ENCODE data around the gene OLFM3. TPM values are rescaled to one million over a fixed set of nuclear protein-coding genes. Genes with fewer than 3 reads are reported as not detected.

The OLFM3 gene
- polyA plus RNA-seq, 1 of the 3 experiments (the other 2 are of a cell fraction), result not detected

- no peak overlapping the region for H3K4me3 ChIP-seq (ENCODE audit: low read depth in 2 of 2, low read length in 1 of 2)
- no peaks in the 10 kb centered on the region for H3F3A ChIP-seq (replicated peaks; ENCODE audit: insufficient read depth)
- H3K9ac ChIP-seq, result no peak overlapping the region
- no peak for DNase-seq
- H3K4me2 ChIP-seq, result no peak overlapping the region
- ChIA-PET CTCF (interaction anchor here (0.9 to 1.5 kb wide), 2 partner anchors 10 to 12 kb away, joined by 3 read pairs; no protein-coding TSS in a partner anchor), POLR2A (no interaction called here)
- no peaks in the 10 kb centered on the region for H4K20me1 ChIP-seq (ENCODE audit: insufficient read depth)
- H2AFZ ChIP-seq (ENCODE audit: low read depth), result no peak overlapping the region
- no peaks in the 10 kb centered on the region for H3K4me1 ChIP-seq (ENCODE audit: control insufficient read depth in 1 of 2, insufficient read depth in 2 of 2, low read depth in 1 of 2, low read length in 1 of 2)
- no peaks in the 10 kb centered on the region for H3K79me2 ChIP-seq (ENCODE audit: insufficient read depth)
- no peak for TF ChIP-seq IRF3 (IDR thresholded peaks at IDR 0.05; ENCODE audit: low read depth, low read length)
- no peak for TF ChIP-seq RCOR1 (IDR thresholded peaks at IDR 0.05; ENCODE audit: low read length)
- TF ChIP-seq MEF2A (IDR thresholded peaks at IDR 0.05; ENCODE audit: borderline replicate concordance, low read depth), result no peak
- no peak for TF ChIP-seq FOXJ3 (CRISPR knock-in tag; IDR thresholded peaks at IDR 0.05)
- no peak for TF ChIP-seq SIN3A (IDR thresholded peaks at IDR 0.05; ENCODE audit: borderline replicate concordance, low read depth, low read length)
- no peak for TF ChIP-seq TCF12 (IDR thresholded peaks at IDR 0.05)
- no peak for TF ChIP-seq GATA2 (CRISPR knock-in tag; IDR thresholded peaks at IDR 0.05)
- no peak for TF ChIP-seq NRF1 (IDR thresholded peaks at IDR 0.05; ENCODE audit: low read depth, low read length)
- no peaks in the 10 kb centered on the region for H3K36me3 ChIP-seq (replicated peaks in 1 of 2; ENCODE audit: control insufficient read depth in 1 of 2, insufficient read depth in 2 of 2, low read length in 1 of 2)
- no peaks in the 10 kb centered on the region for H3K9me3 ChIP-seq
- H3K27me3 ChIP-seq (ENCODE audit: insufficient read depth), result no peaks in the 10 kb centered on the region
- H3K9me2 ChIP-seq, result no peaks in the 10 kb centered on the region
- no peak overlapping the region for H3K27ac ChIP-seq (ENCODE audit: low read depth in 2 of 2, low read length in 1 of 2)
- whole genome bisulfite sequencing (ENCODE audit: low lambda C conversion rate), result 78% methylated on average over 1 of the region's 1 CpG
Observed at GRCh38 chr1:101859941-101860340, 136.8 kb downstream of the OLFM3 start.

- TF ChIP-seq TAF1 (IDR thresholded peaks at IDR 0.05; ENCODE audit: borderline replicate concordance, low read depth, low read length) (no peak), TCF12 (IDR thresholded peaks at IDR 0.05) (no peak), MXI1 (IDR thresholded peaks at IDR 0.05; ENCODE audit: low read depth, low read length) (no peak), MEF2A (IDR thresholded peaks at IDR 0.05; ENCODE audit: borderline replicate concordance, low read depth) (no peak), TEAD4 (IDR thresholded peaks at IDR 0.05; ENCODE audit: borderline replicate concordance, insufficient read depth) (no peak), RCOR1 (IDR thresholded peaks at IDR 0.05; ENCODE audit: low read length) (no peak), EP300 (IDR thresholded peaks at IDR 0.05; ENCODE audit: borderline replicate concordance in 1 of 2, low read depth in 1 of 2, low read length in 1 of 2) (no peak), NRF1 (IDR thresholded peaks at IDR 0.05; ENCODE audit: low read depth, low read length) (no peak), GATA2 (CRISPR knock-in tag; IDR thresholded peaks at IDR 0.05) (no peak), SIN3A (IDR thresholded peaks at IDR 0.05; ENCODE audit: borderline replicate concordance, low read depth, low read length) (no peak)
- TF ChIP-seq, protein P1, sequence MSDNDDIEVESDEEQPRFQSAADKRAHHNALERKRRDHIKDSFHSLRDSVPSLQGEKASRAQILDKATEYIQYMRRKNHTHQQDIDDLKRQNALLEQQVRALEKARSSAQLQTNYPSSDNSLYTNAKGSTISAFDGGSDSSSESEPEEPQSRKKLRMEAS (IDR thresholded peaks at IDR 0.05; ENCODE audit: low read depth), result no peak
- TF ChIP-seq, protein P2, sequence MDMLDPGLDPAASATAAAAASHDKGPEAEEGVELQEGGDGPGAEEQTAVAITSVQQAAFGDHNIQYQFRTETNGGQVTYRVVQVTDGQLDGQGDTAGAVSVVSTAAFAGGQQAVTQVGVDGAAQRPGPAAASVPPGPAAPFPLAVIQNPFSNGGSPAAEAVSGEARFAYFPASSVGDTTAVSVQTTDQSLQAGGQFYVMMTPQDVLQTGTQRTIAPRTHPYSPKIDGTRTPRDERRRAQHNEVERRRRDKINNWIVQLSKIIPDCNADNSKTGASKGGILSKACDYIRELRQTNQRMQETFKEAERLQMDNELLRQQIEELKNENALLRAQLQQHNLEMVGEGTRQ (IDR thresholded peaks at IDR 0.05; ENCODE audit: borderline replicate concordance, low read depth, low read length), result no peak
- Histone ChIP-seq H3K4me3 (ENCODE audit: low read depth in 2 of 2, low read length in 1 of 2) (no peak overlapping the region), H3K27me3 (ENCODE audit: insufficient read depth) (no peaks in the 10 kb centered on the region), H3K4me2 (no peak overlapping the region), H3K79me2 (ENCODE audit: insufficient read depth) (no peaks in the 10 kb centered on the region), H3K9me3 (no peaks in the 10 kb centered on the region), H3K9me2 (no peaks in the 10 kb centered on the region), H3K36me3 (replicated peaks in 1 of 2; ENCODE audit: control insufficient read depth in 1 of 2, insufficient read depth in 2 of 2, low read length in 1 of 2) (no peaks in the 10 kb centered on the region), H2AFZ (ENCODE audit: low read depth) (no peak overlapping the region), H3K9ac (no peak overlapping the region), H4K20me1 (ENCODE audit: insufficient read depth) (no peaks in the 10 kb centered on the region), H3K27ac (ENCODE audit: low read depth in 2 of 2, low read length in 1 of 2) (no peak overlapping the region), H3K4me1 (ENCODE audit: control insufficient read depth in 1 of 2, insufficient read depth in 2 of 2, low read depth in 1 of 2, low read length in 1 of 2) (no peaks in the 10 kb centered on the region), H3F3A (replicated peaks; ENCODE audit: insufficient read depth) (no peaks in the 10 kb centered on the region)
- ChIA-PET POLR2A (no interaction called here), CTCF (no interaction called here)
- 49% methylated on average over 3 of the region's 3 CpGs for WGBS (ENCODE audit: low lambda C conversion rate)
- DNase-seq, result no peak
Observed at GRCh38 chr1:101854271-101854670, 142.5 kb downstream of the OLFM3 start.
